Measurements from ENCODE around the gene FADS1. TPM values are rescaled to one million over a fixed set of nuclear protein-coding genes. Genes with fewer than 3 reads are reported as not detected.

The FADS1 gene
- total RNA-seq, 4 donors from 2014 or later = 15.8 to 115 (median 29.4) TPM

DNA sequence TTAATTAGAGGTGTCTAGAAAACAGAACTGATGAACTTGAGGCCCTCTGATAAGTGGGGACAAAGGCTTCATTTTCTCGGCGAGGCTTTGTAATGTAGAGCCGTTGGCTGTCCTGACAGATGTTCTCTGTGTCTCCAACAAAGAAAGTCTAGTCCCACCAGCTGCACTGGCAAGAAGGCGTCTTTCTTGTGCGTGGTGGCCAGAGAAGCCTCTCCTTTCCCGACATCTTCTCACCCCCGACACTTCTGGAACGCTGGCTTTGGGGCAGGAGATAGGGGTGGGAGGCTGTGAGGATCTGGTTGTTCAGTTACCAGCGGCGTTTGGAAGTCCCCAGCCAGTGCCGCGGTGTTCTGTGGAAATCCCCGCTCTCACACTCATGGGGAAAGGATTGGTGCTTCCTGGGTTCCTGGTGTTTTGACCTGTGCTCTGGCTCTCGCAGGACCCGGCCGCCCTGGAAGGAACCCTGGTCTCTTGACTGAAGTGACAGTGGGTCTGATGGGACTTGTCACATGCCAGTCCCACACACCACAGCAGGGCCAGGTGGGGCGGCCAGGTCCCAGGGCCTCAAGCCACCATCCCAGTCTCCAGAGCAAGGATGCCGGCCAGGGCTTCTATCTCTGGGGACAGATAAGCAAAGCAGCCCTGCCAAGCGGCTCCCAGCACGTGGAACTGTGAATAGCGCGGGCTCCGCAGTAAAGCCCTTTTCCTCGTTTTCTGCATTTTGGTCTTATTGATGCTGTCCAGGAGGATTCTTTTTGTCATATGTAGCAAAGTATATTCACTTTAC is 34.5 kb upstream of the FADS1 start:
- TF ChIP-seq, protein P1, sequence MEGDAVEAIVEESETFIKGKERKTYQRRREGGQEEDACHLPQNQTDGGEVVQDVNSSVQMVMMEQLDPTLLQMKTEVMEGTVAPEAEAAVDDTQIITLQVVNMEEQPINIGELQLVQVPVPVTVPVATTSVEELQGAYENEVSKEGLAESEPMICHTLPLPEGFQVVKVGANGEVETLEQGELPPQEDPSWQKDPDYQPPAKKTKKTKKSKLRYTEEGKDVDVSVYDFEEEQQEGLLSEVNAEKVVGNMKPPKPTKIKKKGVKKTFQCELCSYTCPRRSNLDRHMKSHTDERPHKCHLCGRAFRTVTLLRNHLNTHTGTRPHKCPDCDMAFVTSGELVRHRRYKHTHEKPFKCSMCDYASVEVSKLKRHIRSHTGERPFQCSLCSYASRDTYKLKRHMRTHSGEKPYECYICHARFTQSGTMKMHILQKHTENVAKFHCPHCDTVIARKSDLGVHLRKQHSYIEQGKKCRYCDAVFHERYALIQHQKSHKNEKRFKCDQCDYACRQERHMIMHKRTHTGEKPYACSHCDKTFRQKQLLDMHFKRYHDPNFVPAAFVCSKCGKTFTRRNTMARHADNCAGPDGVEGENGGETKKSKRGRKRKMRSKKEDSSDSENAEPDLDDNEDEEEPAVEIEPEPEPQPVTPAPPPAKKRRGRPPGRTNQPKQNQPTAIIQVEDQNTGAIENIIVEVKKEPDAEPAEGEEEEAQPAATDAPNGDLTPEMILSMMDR (IDR thresholded peaks at IDR 0.05; ENCODE audit: low read depth) = no peak

DNA sequence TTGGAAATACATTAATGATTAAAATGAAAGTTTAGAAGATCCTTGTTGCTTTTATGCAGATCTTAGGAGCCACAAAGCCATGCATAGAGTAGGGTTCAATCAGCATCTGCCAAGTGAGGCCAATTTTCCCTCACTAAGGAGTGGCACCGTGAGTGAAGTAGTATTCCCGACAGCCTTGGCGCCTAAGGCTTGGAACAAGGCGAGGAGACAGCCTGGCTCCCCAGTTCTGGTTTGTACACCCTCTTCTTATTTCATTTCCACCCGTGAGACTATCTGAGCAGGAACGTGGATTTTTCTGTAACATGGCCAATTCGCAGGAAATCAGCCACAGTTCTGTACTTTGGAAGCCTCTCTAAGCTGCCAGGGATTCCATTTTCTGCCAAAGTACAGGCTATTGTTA is 33.9 kb upstream of the FADS1 start:
- TF ChIP-seq, protein P1 (IDR thresholded peaks at IDR 0.05; ENCODE audit: low read depth) = no peak

DNA sequence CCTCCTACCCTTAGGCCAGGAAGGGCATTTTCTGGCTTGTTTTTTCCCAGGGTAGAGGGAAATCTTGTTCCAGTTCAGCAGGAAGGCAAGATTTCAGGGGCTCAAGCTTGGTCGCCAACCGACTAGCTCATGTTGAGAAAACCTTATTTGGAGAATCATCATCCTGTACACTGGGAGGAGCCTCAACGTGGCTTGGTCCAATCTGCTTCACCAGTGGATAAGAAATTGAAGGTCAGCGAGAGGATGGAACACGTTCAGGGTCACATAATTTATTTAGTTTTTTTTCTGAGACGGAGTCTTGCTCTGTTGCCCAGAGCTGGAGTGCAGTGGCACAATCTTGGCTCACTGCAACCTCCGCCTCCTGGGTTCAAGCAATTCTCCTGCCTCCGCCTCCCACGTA is 31.8 kb upstream of the FADS1 start:
- TF ChIP-seq, protein P1 (IDR thresholded peaks at IDR 0.05; ENCODE audit: low read depth) = no peak

DNA sequence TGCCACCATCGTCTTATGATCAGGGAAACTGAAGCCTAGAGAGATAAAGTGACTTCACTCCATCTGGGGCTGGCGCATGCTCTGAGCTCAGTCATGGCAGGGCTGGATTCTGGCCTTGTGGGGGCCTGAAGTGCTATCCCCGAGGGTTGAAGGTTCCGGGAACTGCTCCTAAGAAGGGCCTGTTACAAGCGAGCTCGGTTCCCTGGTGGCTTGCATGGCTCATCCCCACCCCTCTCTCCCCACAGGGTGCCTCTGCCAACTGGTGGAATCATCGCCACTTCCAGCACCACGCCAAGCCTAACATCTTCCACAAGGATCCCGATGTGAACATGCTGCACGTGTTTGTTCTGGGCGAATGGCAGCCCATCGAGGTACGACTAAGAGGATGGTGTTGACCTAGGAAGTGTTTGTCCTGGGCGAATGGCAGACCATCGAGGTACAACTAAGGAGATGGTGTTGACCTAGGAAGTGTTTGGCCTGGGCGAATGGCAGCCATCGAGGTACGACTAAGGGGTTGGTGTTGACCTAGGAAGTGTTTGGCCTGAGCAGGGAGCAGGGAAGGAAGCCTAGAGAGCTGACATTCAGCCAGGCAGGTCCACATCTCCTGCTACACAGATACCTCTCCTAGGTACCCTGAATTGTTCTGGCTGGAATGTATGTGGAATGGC is 31.2 kb upstream of the FADS1 start:
- TF ChIP-seq, protein P1 (IDR thresholded peaks at IDR 0.05; ENCODE audit: low read depth) = no peak

DNA sequence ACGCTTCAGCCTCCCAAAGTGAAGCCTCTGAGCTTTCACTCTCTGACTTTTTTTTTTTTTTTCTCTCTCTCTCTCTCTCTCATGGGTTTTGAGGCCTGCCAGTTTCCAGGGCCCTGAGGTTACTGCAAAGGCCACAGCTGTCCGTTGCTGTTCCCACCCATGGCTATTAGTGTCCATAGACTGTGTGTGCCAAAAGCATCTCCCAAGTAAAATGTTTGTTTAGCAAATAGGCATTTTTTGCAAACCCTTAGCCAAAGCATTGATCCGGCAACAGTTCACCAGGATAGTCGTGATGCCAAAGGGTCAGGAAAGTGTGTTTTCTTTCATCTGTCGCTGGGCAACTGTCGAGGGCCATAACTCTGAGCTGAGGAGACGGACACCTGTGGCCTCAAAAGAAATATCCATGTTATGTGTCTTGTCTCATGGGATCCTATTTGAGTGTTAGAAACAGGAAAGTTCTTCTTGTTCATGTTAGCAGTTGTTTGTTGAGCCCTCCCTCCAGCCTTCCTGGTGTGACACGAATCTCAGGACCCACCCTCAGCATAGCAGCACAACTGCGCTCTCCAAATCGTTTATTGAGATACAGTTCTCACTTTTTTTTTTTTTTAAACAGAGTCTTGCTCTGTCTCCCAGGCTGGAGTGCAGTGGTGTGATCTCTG is 29.7 kb upstream of the FADS1 start:
- TF ChIP-seq, protein P1 (IDR thresholded peaks at IDR 0.05; ENCODE audit: low read depth) = no peak

DNA sequence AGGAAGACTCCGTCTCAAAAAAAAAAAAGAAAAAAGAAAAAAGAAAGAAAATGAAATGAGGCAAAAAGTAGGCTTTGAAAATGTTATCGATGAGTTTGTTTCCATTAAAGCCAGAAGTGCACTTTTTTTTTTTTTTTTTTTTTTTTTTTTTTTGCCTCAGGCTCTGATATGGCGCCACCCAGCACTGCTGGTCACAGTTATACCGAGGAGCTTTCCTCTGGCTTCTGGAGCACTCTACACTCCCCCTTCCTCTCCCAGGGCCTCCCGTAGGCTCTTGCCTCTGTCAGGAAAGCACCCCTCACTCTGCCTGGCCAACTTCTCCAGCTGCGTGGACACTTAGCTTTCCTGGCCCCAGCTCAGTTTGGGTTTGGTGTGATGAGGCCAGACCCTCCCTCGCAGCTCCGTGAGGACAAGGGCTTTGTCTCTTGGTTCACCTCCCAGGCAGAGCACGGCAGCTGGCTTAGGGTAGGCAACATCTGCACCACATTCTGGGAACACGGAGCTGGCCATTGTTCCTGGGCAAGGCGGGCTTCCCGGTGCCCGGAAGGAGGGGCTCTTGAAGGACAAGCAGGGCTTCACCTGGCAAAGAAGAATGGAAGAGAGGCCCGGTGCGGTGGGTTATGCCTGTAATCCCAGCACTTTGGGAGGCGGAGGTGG is 28.2 kb upstream of the FADS1 start:
- TF ChIP-seq, protein P1 (IDR thresholded peaks at IDR 0.05; ENCODE audit: low read depth) = no peak

DNA sequence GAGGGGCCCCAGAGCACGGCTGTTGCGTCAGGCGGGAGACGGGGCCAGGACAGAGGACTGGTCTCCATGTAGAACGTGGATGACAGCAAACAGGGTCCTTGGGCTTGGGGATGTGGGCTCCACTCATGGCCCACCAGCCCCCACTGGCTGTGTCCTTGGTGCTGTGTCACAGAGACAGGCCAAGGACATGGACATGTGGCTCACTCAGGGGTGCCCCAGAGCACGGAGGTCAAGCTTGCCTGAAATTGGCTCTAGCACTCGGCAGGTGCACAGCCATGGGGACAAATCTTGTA is 25.7 kb upstream of the FADS1 start:
- TF ChIP-seq, protein P1 (IDR thresholded peaks at IDR 0.05; ENCODE audit: low read depth) = no peak

Measured in subcutaneous adipose tissue (tissue), 4 donors.